Astrocyte (in vitro differentiated cells and primary cell): Measurements from ENCODE around the gene P2RY8. TPM values are rescaled to one million over a fixed set of nuclear protein-coding genes. Genes with fewer than 3 reads are reported as not detected.

ENCODE experiments used
- DNase-seq: peaks from one replicate; pipeline ENCODE4 v3.0.0-alpha.2; 2010; ENCODE audit warnings: low read depth
- FAIRE-seq: peaks from 2 replicates; lab custom pipeline; 2011; peaks lifted over from hg19 to GRCh38; lab: Jason Lieb, UNC
- H2AFZ ChIP-seq: 2 replicates; pipeline ENCODE4 v1.6.0; 2012; ENCODE audit warnings: low read depth, low read length, inconsistent platforms
- H3K27ac ChIP-seq: 2 replicates; pipeline ENCODE4 v1.5.1; 2011; ENCODE audit warnings: low read depth, low read length, inconsistent platforms
- H3K27me3 ChIP-seq: 2 replicates; pipeline ENCODE4 v1.6.0; 2011; ENCODE audit warnings: low read length, inconsistent platforms; ENCODE audit not compliant: insufficient read depth
- H3K36me3 ChIP-seq: 2 replicates; pipeline ENCODE4 v1.5.1; 2011; ENCODE audit warnings: low read length, inconsistent platforms; ENCODE audit not compliant: insufficient read depth
- H3K4me1 ChIP-seq: 2 replicates; pipeline ENCODE4 v1.5.1; 2011; ENCODE audit warnings: low read length, inconsistent platforms; ENCODE audit not compliant: insufficient read depth
- H3K4me2 ChIP-seq: 2 replicates; pipeline ENCODE4 v1.6.0; 2012; ENCODE audit warnings: low read length, inconsistent platforms
- H3K4me3 ChIP-seq: 2 replicates; pipeline ENCODE4 v1.5.1; 2011; ENCODE audit warnings: low read depth, mild to moderate bottlenecking, low read length, inconsistent platforms; ENCODE audit not compliant: insufficient read depth
- H3K79me2 ChIP-seq: 2 replicates; pipeline ENCODE4 v1.6.0; 2012; ENCODE audit warnings: mild to moderate bottlenecking, low read length, inconsistent platforms; ENCODE audit not compliant: insufficient read depth
- H3K9ac ChIP-seq: 2 replicates; pipeline ENCODE4 v1.6.0; 2012; ENCODE audit warnings: mild to moderate bottlenecking, low read length, inconsistent platforms
- H3K9me3 ChIP-seq: 2 replicates; pipeline ENCODE4 v1.5.1; 2012; ENCODE audit warnings: low read depth, mild to moderate bottlenecking, low read length, inconsistent platforms; ENCODE audit not compliant: insufficient read depth
- H4K20me1 ChIP-seq: 2 replicates; pipeline ENCODE4 v1.6.0; 2012; ENCODE audit warnings: low read length, inconsistent platforms; ENCODE audit not compliant: insufficient read depth
- H3K27ac Mint-ChIP-seq: one replicate; pipeline ENCODE4 v1.8.0; 2021; ENCODE audit warnings: mild to moderate bottlenecking, mixed read lengths; ENCODE audit not compliant: unreplicated experiment
- H3K27me3 Mint-ChIP-seq: one replicate; pipeline ENCODE4 v1.8.0; 2021; ENCODE audit warnings: low read depth, mixed read lengths; ENCODE audit not compliant: unreplicated experiment
- H3K36me3 Mint-ChIP-seq: one replicate; pipeline ENCODE4 v1.8.0; 2021; ENCODE audit warnings: low read depth, mixed read lengths; ENCODE audit not compliant: unreplicated experiment
- H3K4me1 Mint-ChIP-seq: one replicate; pipeline ENCODE4 v1.8.0; 2021; ENCODE audit warnings: low read depth, mixed read lengths; ENCODE audit not compliant: unreplicated experiment
- H3K4me3 Mint-ChIP-seq: one replicate; pipeline ENCODE4 v1.8.0; 2021; ENCODE audit warnings: mild to moderate bottlenecking, moderate library complexity, mixed read lengths; ENCODE audit not compliant: unreplicated experiment
- H3K9me3 Mint-ChIP-seq: one replicate; pipeline ENCODE4 v1.8.0; 2021; ENCODE audit warnings: mild to moderate bottlenecking, mixed read lengths; ENCODE audit not compliant: unreplicated experiment
- EZH2 ChIP-seq: IDR thresholded peaks from 2 replicates; pipeline ENCODE4 v1.6.1; 2012; ENCODE audit warnings: mild to moderate bottlenecking, low read length, inconsistent platforms; ENCODE audit not compliant: insufficient read depth
- total RNA-seq: library from RNA; stranded (reverse); gene quantifications from 2 replicates; pipeline ENCODE4 v1.2.1, GENCODE V29; 2021
- TF ChIP-seq, protein P1 (sequence below): IDR thresholded peaks from 2 replicates; pipeline ENCODE4 v1.5.1; 2011; ENCODE audit warnings: low read depth, mild to moderate bottlenecking, inconsistent platforms, low read length, moderate library complexity; ENCODE audit not compliant: insufficient read depth

P2RY8 gene
- total RNA-seq, 1 donor from 2014 or later = not detected

DNA sequence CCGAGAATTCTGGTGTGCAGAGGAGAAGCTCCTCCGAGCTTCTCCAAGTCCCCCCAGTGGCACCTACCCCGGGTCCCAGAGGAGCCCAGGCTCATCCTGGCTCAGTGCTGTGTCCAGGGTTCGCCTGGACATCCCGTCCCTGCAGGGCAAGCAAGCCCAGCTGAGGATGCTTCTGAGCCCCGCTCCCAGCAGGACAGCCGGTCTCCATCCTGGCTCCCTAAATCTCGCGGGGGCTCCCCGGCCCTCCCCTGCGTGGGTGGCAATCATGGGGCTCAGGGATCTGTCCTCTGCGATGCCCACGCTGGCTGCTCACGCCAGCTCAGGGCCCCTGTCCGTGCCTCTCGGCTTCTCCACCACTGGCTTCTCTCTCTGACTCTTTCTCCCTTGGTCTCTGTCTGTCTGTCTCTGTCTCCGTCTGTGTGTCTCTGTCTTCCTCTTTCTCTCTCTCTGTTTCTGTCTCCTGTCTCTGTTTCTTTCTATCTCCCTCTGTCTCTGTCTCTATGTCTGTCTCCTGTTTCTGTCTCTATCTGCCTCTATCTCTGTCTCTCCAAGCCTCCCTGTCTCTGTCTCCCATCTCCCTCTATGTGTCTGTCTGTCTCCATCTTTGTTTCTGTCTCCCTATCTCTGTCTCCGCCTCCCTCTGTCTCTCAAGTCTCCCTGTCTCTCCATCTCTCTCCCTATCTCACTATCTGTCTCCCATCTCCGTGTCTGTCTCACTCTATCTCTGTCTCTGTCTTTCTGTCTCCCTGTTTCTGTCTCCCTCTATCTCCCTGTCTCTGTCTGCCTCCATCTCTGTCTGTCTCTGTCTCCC, 117.2 kb downstream of the P2RY8 start:
- peaks cover 18% of the 10 kb centered on the region for H3K36me3 Mint-ChIP-seq
- Histone ChIP-seq H4K20me1 (peaks cover 32% of the 10 kb centered on the region), H3K9ac (no peak overlapping the region), H2AFZ (no peak overlapping the region), H3K4me2 (no peak overlapping the region), H3K9me3 (peaks cover 18% of the 10 kb centered on the region), H3K79me2 (no peaks in the 10 kb centered on the region), H3K4me3 (no peak overlapping the region), H3K27ac (no peak overlapping the region), H3K4me1 (no peaks in the 10 kb centered on the region), H3K36me3 (peaks cover 17% of the 10 kb centered on the region), H3K27me3 (no peaks in the 10 kb centered on the region)
- no peak overlapping the region for H3K27ac Mint-ChIP-seq
- no peak overlapping the region for H3K4me3 Mint-ChIP-seq
- H3K9me3 Mint-ChIP-seq = peaks cover 16% of the 10 kb centered on the region
- no peaks in the 10 kb centered on the region for H3K4me1 Mint-ChIP-seq
- no peaks in the 10 kb centered on the region for H3K27me3 Mint-ChIP-seq
- DNase-seq = no peak
- TF ChIP-seq, protein P1, sequence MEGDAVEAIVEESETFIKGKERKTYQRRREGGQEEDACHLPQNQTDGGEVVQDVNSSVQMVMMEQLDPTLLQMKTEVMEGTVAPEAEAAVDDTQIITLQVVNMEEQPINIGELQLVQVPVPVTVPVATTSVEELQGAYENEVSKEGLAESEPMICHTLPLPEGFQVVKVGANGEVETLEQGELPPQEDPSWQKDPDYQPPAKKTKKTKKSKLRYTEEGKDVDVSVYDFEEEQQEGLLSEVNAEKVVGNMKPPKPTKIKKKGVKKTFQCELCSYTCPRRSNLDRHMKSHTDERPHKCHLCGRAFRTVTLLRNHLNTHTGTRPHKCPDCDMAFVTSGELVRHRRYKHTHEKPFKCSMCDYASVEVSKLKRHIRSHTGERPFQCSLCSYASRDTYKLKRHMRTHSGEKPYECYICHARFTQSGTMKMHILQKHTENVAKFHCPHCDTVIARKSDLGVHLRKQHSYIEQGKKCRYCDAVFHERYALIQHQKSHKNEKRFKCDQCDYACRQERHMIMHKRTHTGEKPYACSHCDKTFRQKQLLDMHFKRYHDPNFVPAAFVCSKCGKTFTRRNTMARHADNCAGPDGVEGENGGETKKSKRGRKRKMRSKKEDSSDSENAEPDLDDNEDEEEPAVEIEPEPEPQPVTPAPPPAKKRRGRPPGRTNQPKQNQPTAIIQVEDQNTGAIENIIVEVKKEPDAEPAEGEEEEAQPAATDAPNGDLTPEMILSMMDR = no peak
- no peak for TF ChIP-seq EZH2
- no peak for FAIRE-seq

DNA sequence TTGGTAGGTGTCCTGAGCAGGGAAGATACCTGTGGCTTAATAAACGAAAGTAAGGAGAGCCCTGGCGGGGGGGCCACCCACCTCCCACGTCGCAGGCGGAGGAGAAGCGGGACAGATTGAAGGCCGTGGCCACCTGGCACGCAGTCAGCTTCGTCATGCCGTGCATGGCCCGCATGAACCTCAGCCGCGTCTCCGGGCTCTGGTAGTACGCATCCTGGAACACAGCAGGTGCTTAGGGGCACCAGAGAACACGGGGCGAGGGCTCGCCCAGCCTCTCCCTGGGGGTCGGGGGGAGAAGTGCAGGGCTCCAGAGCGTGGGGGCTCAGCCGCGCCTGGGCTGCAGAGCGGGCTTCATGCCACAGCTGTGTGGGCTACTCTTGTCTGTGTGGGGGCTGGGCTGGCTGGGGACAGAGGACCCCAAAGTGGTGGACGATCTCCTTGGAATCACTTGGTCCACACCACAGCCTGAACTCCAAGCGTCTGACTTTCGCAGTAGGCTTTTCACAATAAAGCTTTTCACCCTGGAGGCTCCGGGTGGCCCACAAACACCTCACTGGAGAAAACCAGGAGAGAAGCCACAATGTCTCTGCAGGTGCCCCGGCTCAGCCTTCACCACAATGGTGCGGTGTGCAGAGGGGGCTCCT, 118.0 kb downstream of the P2RY8 start:
- Histone ChIP-seq H3K36me3 (peaks cover 17% of the 10 kb centered on the region), H3K4me3 (no peak overlapping the region), H3K9ac (no peak overlapping the region), H4K20me1 (peaks cover 28% of the 10 kb centered on the region), H2AFZ (no peak overlapping the region), H3K27ac (no peak overlapping the region), H3K27me3 (no peaks in the 10 kb centered on the region), H3K4me2 (no peak overlapping the region), H3K9me3 (peaks cover 15% of the 10 kb centered on the region), H3K4me1 (no peaks in the 10 kb centered on the region), H3K79me2 (no peaks in the 10 kb centered on the region)
- H3K4me3 Mint-ChIP-seq = no peak overlapping the region
- peaks cover 16% of the 10 kb centered on the region for H3K9me3 Mint-ChIP-seq
- no peak for TF ChIP-seq EZH2
- TF ChIP-seq, protein P1 = no peak
- H3K27ac Mint-ChIP-seq = no peak overlapping the region
- no peaks in the 10 kb centered on the region for H3K27me3 Mint-ChIP-seq
- DNase-seq = no peak
- H3K36me3 Mint-ChIP-seq = peaks cover 20% of the 10 kb centered on the region
- FAIRE-seq = no peak
- no peaks in the 10 kb centered on the region for H3K4me1 Mint-ChIP-seq
